IMR-90 (cell line): ENCODE data around the gene JAK1. TPM values are rescaled to one million over a fixed set of nuclear protein-coding genes. Genes with fewer than 3 reads are reported as not detected.

Source experiments
- ATAC-seq: fragments of 200-7000 bp; cut with Tn5 transposase; 2 replicates; pipeline ENCODE4 v1.9.1; 2020; ENCODE audit warnings: low read depth, mild to moderate bottlenecking, moderate library complexity
- BruUV-seq: library from RNA; stranded (reverse); fragments of 400-500 nt; replicated peaks from 2 replicates; lab custom pipeline; 2021; lab: Mats Ljungman, UMichigan
- CTCF ChIA-PET: fragments of 300-600 bp; formaldehyde crosslinking; extraction: SDS; loops from one replicate; lab custom pipeline; 2021; ENCODE audit warnings: antibody characterized with exemption; lab: Yijun Ruan, JAX
- POLR2A ChIA-PET: fragments of 300-600 bp; sonication (Branson Sonifier 250); formaldehyde crosslinking; loops from one replicate; lab custom pipeline; 2022; ENCODE audit warnings: antibody characterized with exemption; ENCODE audit not compliant: unreplicated experiment; lab: Charles Lee
- DNase-seq: peaks from one replicate; pipeline ENCODE4 v3.0.0; 2013
- H2AFZ ChIP-seq: replicated peaks from 2 replicates; pipeline ENCODE3; 2013; ENCODE audit warnings: low read length, mild to moderate bottlenecking; ENCODE audit not compliant: poor library complexity
- H2AK5ac ChIP-seq: 2 replicates; pipeline ENCODE4 v1.6.1; 2013; ENCODE audit warnings: low read depth, low read length, inconsistent platforms
- H2AK9ac ChIP-seq: replicated peaks from 2 replicates; pipeline ENCODE3; 2013; ENCODE audit warnings: mild to moderate bottlenecking, low read depth, low read length, moderate library complexity; ENCODE audit not compliant: poor library complexity
- H2BK120ac ChIP-seq: 2 replicates; pipeline ENCODE4 v1.6.1; 2013; ENCODE audit warnings: low read depth, low read length, inconsistent platforms
- H2BK15ac ChIP-seq: 3 replicates; pipeline ENCODE4 v1.6.1; 2013; ENCODE audit warnings: low read depth, low read length, inconsistent platforms
- H2BK20ac ChIP-seq: 2 replicates; pipeline ENCODE4 v1.6.1; 2013; ENCODE audit warnings: low read depth, mild to moderate bottlenecking, inconsistent platforms, low read length, moderate library complexity
- H2BK5ac ChIP-seq: 2 replicates; pipeline ENCODE4 v1.6.1; 2013; ENCODE audit warnings: mild to moderate bottlenecking, low read depth, low read length, inconsistent platforms; ENCODE audit not compliant: poor library complexity, severe bottlenecking
- H3K14ac ChIP-seq: replicated peaks from 2 replicates; pipeline ENCODE4 v1.6.1; 2013; ENCODE audit warnings: low read depth, low read length, inconsistent platforms
- H3K18ac ChIP-seq: 2 replicates; pipeline ENCODE4 v1.6.1; 2013; ENCODE audit warnings: low read depth, low read length, control low read depth
- H3K23ac ChIP-seq: 2 replicates; pipeline ENCODE4 v1.6.1; 2013; ENCODE audit warnings: low read depth, low read length, inconsistent platforms
- H3K27ac ChIP-seq: 2 replicates; pipeline ENCODE4 v1.5.1; 2013; ENCODE audit warnings: mild to moderate bottlenecking, control low read depth, low read length; ENCODE audit not compliant: insufficient read depth
- H3K27me3 ChIP-seq: 2 replicates; pipeline ENCODE4 v1.6.1; 2013; ENCODE audit warnings: low read length; ENCODE audit not compliant: control insufficient read depth, insufficient read depth
- H3K36me3 ChIP-seq: 2 replicates; pipeline ENCODE4 v1.6.1; 2013; ENCODE audit warnings: low read length, mixed read lengths; ENCODE audit not compliant: control insufficient read depth, insufficient read depth
- H3K4ac ChIP-seq: 2 replicates; pipeline ENCODE4 v1.6.1; 2013; ENCODE audit warnings: low read depth, low read length, inconsistent platforms
- H3K4me1 ChIP-seq: 2 replicates; pipeline ENCODE4 v1.6.1; 2013; ENCODE audit warnings: low read length, mixed read lengths; ENCODE audit not compliant: control insufficient read depth, insufficient read depth
- H3K4me2 ChIP-seq: 2 replicates; pipeline ENCODE4 v1.6.1; 2013; ENCODE audit warnings: low read depth, mild to moderate bottlenecking, control low read depth, low read length, moderate library complexity
- H3K4me3 ChIP-seq: 2 replicates; pipeline ENCODE4 v1.5.1; 2013; ENCODE audit warnings: low read depth, mild to moderate bottlenecking, control low read depth, low read length, moderate library complexity; ENCODE audit not compliant: insufficient read depth
- H3K56ac ChIP-seq: 2 replicates; pipeline ENCODE4 v1.6.1; 2013; ENCODE audit warnings: low read length, inconsistent platforms; ENCODE audit not compliant: insufficient read depth; ENCODE audit errors: extremely low read depth
- H3K79me1 ChIP-seq, 2 experiments: 2 replicates each; pipeline ENCODE4 v1.6.1; 2013; ENCODE audit warnings: low read length in 2 of 2, inconsistent platforms in 1 of 2, low read depth in 1 of 2
- H3K9ac ChIP-seq: 2 replicates; pipeline ENCODE4 v1.6.1; 2013; ENCODE audit warnings: low read depth, low read length, control low read depth
- H3K9me1 ChIP-seq: 2 replicates; pipeline ENCODE4 v1.6.1; 2013; ENCODE audit warnings: low read length, inconsistent platforms; ENCODE audit not compliant: insufficient read depth
- H3K9me3 ChIP-seq: 2 replicates; pipeline ENCODE4 v1.6.1; 2013; ENCODE audit warnings: low read length; ENCODE audit not compliant: control insufficient read depth, insufficient read depth
- H4K20me1 ChIP-seq: 2 replicates; pipeline ENCODE4 v1.6.1; 2013; ENCODE audit warnings: low read length, inconsistent platforms; ENCODE audit not compliant: insufficient read depth
- H4K5ac ChIP-seq: 2 replicates; pipeline ENCODE4 v1.6.1; 2013; ENCODE audit warnings: mild to moderate bottlenecking, low read depth, low read length, control low read depth
- H4K8ac ChIP-seq, 2 experiments: 2 replicates each; pipeline ENCODE4 v1.6.1; 2013; ENCODE audit warnings: low read depth in 2 of 2, low read length in 2 of 2, control low read depth in 1 of 2, inconsistent platforms in 1 of 2
- H4K91ac ChIP-seq: 2 replicates; pipeline ENCODE4 v1.6.1; 2013; ENCODE audit warnings: low read depth, low read length, inconsistent platforms; ENCODE audit not compliant: insufficient read depth
- ELK1 ChIP-seq: fragments of 150-350 bp; IDR thresholded peaks from 2 replicates; pipeline ENCODE4 v1.6.1; 2016; ENCODE audit warnings: low read depth, mild to moderate bottlenecking, low read length, moderate library complexity, borderline replicate concordance
- MAFK ChIP-seq: IDR thresholded peaks from 2 replicates; pipeline ENCODE4 v1.6.1; 2012; ENCODE audit warnings: low read depth, low read length, improper control_type of control experiment
- RAD21 ChIP-seq: IDR thresholded peaks from 2 replicates; pipeline ENCODE4 v1.6.1; 2012; ENCODE audit warnings: low read length, improper control_type of control experiment
- RCOR1 ChIP-seq: IDR thresholded peaks from 2 replicates; pipeline ENCODE4 v1.6.1; 2012; ENCODE audit warnings: mild to moderate bottlenecking, low read length, improper control_type of control experiment; ENCODE audit not compliant: insufficient replicate concordance
- RFX5 ChIP-seq: IDR thresholded peaks from 2 replicates; pipeline ENCODE4 v1.8.0; 2012; ENCODE audit warnings: low read depth, mild to moderate bottlenecking, low read length, moderate library complexity
- WGBS, 2 experiments: methylation state at CpG; one replicate each; pipeline versions ENCODE4 v1.1.5 to v1.1.7; 2013; ENCODE audit warnings: missing lambda C conversion rate in 2 of 2; ENCODE audit not compliant: insufficient read length in 1 of 2; ENCODE audit errors: extremely low coverage in 2 of 2; 5-methylcytosine and 5-hydroxymethylcytosine counted together
- dilution Hi-C: fragments of 300-500 bp; cut with HindIII; formaldehyde crosslinking; loops from one replicate; pipeline ENCODE4 v1.14.3; 2018; ENCODE audit warnings: low sequenced_read_pairs; ENCODE audit not compliant: unreplicated experiment
- in situ Hi-C: fragments of 300-500 bp; cut with MboI; formaldehyde crosslinking; loops from 3 replicates; pipeline ENCODE4 v1.14.3; 2019; ENCODE audit warnings: low sequenced_read_pairs, inconsistent platforms, mixed read lengths
- intact Hi-C: fragments of 100-400 bp; cut with micrococcal nuclease; formaldehyde crosslinking; loops from 2 replicates; pipeline ENCODE4 v1.10.0; 2022
- polyA plus RNA-seq, 3 experiments: library from polyadenylated mRNA; depleted of rRNA; stranded (reverse); fragments of >200 nt; gene quantifications; 2 replicates each; pipeline ENCODE4 v1.2.3, GENCODE V29; 2012; ENCODE audit warnings: low replicate concordance in 1 of 3
- total RNA-seq: library from RNA; depleted of rRNA; stranded (reverse); fragments of >200 nt; gene quantifications from 2 replicates; pipeline ENCODE4 v1.2.3, GENCODE V29; 2012

The JAK1 gene
- total and polyA plus RNA-seq, 2 of the 4 experiments (the other 2 are of a cell fraction) = 76.9 to 103 TPM

DNA sequence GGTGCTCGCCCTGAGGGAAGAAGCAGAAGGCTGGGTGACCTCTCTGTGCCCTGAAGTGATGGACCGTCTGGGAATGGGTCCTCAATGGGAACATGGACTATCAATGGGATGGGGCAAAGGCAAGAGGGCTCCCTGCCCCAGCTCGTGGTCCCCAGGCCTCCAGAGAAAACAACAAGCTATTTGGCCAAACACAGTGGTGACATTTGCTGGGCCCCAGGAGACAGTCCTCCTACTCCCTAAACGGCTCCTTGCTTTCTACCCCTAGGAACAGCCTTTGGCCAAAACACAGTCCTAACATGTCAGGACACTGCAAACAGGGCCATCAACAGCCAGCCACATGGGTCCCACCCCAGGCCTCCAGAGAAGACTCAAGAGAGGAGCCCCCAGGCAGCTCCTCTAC lies 118.7 kb downstream of the JAK1 start:
- Histone ChIP-seq H3K27ac (no peak overlapping the region), H3K9me3 (no peaks in the 10 kb centered on the region), H3K4me1 (no peaks in the 10 kb centered on the region), H3K9me1 (peaks cover 12% of the 10 kb centered on the region), H4K91ac (no peak overlapping the region), H4K5ac (no peak overlapping the region), H2AK9ac (no peak overlapping the region), H3K56ac (no peak overlapping the region), H2AK5ac (no peak overlapping the region), H3K4me3 (no peak overlapping the region), H2BK120ac (no peak overlapping the region), H3K27me3 (no peaks in the 10 kb centered on the region), H3K79me1 (peaks cover 0 to 4% of the 10 kb centered on the region in 2 experiments; a peak in 1 of 4 replicates), H3K36me3 (peaks cover 74% of the 10 kb centered on the region), H2AFZ (no peak overlapping the region), H3K23ac (no peak overlapping the region), H4K20me1 (no peaks in the 10 kb centered on the region), H3K9ac (no peak overlapping the region), H2BK15ac (no peak overlapping the region), H3K4me2 (no peak overlapping the region), H3K18ac (no peak overlapping the region), H4K8ac (no peak overlapping the region), H3K4ac (no peak overlapping the region), H3K14ac (no peak overlapping the region), H2BK20ac (no peak overlapping the region), H2BK5ac (no peak overlapping the region)
- in situ Hi-C loops = no loop called here
- intact Hi-C loops = no loop called here
- TF ChIP-seq RFX5 (no peak), MAFK (no peak), RAD21 (no peak), RCOR1 (no peak), ELK1 (no peak)
- no peak for DNase-seq
- ATAC-seq = no peak
- CTCF ChIA-PET = interaction anchor here (0.5 kb wide), 1 partner anchor 200 kb away, joined by 3 read pairs; no protein-coding TSS in a partner anchor
- WGBS, 2 experiments = 100% methylated on average over 1 of the region's 4 CpGs; no CpG with 5 or more reads in 1 of the 2 experiments
- dilution Hi-C loops = no loop called here
- BruUV-seq = no TSS peak
- POLR2A ChIA-PET = no interaction called here
